DMS153 (cell line): ENCODE measurements around the gene KRI1.

Experiments
- DNase-seq: peaks from one replicate; lab custom pipeline; 2025; lab: John Stamatoyannopoulos, UW

The KRI1 gene

DNA sequence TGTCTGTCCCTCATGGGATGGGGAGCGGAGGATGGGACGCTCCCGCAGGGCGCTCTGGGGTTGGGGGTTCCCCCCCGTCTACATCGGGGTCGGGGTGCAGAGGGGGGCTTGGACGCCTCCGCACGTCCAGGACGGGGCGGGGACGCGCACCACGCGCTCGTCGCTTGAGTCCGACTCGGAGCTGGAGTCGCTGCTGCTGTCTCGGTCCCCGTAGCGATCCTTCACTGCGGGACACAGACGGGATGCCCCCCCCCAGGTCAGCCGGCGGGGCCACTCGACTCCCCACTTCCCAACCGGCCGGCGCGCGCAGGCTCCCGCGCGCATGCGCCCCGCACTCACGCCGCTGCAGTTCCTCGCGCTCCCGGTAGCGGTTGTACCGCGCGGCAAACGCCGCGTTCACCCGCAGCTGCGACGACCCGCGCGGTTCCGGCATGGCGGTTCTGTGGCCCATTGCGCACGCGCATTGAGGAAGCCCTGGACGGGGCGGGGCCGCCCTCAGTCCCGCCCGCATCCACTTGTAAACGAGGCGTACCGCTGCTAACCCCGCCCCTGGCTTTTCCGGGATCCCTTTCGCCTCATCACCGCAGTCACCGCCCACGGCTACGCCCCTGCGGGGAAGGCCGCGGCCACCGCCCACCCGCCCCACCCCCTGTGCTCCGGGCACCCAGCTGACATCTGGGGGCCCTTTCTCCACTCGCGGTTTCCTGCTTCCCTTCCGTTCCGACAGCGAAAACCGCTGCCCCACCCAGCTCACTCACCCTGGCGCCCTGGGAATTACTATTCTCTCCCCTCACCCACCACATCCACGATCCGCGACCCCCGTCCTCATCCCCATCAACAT lies at the start of gene KRI1:
Gene KRI1 (minus strand): TSS at position 444 of the 841 bp plus-strand sequence. CDS start 11 bp downstream, at position 433.
- DNase-seq: peak; percentile 92

- DNase-seq: no peak
Observed at GRCh38 chr19:10612499-10613119, 46.8 kb upstream of the KRI1 start.

GRCh38 chr19:10611907-10612306 lies 46.1 kb upstream of the KRI1 start:
- DNase-seq: no peak

DNA sequence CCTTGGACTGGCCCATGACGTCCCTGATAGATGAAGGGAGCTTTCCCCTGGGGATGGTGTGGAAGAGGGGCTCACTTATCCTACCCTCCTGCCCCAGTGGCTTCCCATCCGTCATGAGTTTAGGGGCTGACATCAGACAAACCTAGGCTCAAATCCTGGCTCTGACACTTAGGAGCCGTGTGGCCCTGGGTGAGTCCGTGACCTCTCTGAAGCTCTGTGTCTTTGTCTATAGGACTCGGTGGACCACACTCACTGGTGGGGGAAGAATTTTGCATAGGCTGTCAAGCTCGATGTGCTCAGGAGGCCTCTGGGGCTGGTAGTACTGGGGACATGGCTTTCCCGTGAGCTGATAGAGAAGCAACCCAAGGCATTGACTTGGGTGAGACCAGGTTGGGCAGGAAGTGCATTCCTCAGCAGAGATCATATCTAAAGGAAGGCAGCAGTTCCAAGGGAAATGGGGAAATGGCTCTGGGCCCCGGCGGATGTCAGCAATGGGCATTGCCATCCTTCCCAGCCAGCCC lies 38.7 kb upstream of the KRI1 start:
- DNase-seq: no peak

DNA sequence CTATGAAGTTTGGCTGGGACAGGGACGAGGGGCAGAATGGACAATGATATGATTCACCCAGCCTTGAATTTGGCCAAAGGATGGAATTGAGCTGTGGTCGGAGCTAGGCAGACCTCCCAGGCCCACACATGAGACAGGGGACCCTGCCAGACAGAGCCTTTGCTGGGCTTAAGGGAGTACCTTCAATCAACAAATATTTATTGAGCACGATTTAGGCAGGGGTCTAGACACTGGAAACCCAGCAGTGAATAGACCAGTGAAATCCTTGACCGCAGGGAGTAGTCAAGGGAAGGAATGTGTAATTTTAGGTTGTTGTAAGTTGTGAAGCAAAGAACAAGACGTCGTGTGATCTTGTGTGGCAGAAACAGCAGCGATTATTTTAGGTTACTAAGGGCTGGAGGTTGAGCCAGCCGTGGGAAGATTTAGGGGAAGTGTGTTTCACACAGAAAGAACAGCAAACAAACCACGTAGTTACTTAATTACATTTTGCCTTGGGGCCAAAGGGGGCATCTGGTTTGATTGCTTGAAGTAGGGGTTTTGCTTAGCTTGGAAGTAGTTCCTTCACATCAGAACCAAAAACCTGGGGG lies 38.2 kb upstream of the KRI1 start:
- no peak for DNase-seq

DNA sequence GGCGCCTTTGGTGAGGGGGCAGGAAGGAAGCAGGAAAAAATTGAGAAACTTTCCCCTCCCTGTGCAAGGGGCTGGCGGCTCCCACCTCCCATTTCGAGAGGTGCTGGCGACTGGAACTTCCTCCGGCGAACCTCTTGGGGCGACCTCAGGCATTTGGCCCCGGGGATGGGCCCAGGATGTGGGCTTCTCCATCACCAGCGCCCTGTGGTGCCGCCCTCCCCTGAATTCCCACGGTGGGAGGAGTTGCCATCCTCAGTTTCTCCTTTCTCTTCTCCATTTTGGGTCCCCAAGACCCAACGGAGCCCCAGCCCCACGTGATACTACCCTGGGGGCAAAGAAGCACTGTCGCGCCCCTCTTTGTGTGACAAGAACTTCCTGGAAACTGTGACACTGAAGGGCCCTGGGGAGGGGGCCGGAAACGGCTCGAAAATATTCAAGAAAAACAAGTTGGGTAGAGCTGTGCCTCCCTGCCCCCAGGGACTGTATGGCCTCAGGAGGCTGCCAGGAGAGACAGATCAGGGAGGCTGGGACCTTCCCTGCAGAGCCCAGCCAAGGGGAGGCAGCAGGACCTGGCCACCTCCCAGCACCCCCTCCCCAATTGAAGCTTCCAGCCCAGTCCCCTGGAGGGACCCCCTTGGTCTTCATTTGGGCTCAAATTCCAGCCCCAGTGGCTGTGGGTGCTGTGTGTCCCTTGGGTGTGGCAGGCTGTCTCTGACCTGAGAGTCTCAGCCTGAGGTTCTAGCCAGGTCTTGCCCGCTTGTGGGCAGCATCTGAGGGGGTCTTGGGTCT lies 37.5 kb upstream of the KRI1 start:
- no peak for DNase-seq

- peak; percentile 53 for DNase-seq
Observed at GRCh38 chr19:10602330-10603083, 36.7 kb upstream of the KRI1 start.

DNA sequence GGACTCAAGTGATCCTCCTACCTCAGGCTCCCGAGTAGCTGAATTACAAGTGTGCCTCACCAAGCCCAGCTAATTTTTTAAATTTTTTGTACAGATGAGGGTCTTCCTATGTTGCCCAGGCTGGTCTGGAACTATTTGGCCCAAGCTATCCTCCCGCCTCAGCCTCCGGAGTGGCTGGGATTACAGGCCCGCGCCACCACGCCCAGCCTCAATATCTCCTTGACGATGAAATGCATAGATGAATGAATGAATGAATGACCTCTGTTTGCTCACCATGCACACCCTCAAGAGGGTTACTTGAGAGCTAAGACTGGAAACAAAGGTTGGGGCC lies 36.2 kb upstream of the KRI1 start:
- DNase-seq: no peak

DNA sequence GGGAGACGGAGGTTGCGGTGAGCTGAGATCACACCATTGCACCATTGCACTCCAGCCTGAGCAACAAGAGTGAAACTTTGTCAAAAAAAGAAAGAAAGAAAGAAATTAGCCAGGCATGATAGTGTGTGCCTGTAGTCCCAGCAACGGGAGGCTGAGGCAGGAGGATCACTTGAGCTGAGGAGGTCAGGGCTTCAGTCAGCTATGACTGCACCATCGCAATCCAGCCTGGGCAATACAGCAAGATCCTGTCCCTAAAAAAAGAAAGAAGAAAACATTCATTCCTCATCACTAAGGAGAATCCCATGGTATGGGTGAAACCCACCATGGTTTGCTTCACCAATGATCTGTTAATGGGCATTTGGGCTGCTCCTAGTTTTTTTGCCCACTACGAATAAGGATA lies 34.3 kb upstream of the KRI1 start:
- DNase-seq: no peak

DNA sequence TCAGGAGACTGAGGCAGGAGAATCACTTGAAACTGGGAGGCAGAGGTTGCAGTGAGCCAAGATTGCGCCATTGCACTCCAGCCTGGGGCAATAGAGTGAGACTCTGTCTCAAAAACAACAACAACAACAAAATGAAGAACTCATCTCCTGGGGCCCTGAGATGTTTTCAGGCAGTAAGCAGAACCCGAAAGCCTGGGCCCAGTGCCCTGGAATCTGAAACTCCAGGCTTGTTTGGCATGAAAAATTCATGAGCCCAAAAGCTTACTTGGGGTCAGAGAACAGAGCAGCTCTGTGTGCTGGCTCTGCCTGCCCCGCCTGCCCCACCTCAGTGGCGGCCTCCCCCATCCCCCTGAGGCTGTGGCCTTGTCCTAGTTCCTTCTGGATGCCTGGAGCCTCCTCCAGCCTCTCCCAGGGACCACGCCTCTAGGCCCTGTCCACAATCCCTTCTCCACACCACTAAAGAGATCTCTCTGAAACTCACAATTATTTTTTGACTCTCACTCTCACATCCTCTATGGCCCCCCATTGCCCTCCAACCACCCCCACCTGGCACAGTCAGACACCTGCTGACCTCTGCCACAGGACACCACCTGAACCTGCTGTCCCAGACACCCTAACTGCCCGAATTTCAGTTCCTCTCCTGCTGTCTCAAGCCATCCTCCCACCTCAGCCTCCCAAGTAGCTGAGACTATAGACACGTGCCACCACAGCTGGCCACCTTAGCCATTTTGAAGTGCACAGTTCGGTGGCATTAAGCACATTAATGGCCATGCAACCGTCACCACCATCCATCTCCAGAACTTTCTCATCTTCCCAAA lies 28.2 kb upstream of the KRI1 start:
- no peak for DNase-seq

DNA sequence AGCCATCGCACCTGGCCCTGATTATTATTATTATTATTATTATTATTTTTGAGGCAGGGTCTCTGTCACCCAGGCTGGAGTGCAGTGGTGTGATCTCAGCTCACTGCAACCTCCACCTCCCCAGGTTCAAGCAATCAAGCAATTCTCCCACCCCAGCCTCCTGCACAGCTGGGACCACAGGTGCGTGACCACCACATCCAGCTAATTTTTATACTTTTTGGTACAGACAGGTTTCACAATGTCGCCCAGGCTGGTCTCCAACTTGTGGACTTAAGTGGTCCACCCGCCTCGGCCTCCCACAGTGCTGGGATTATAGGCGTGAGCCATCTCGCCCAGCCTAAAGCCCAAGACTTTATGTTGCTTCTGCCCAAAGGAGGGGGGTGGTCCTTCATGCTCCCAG lies 27.3 kb upstream of the KRI1 start:
- no peak for DNase-seq

DNA sequence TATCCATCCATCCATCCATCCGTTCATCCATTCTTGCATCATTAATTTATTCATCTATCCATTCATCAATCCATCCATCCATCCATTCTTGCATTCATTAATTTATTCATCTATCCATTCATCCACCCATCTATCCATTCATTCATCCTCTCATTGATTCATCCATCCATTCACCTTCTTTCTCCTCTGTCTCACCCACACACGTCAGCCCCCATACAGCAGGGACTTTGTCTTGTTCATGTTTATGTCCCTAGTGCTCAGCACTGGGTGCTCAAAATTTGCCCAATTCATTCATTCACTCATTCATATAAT lies 22.0 kb upstream of the KRI1 start:
- no peak for DNase-seq

DNA sequence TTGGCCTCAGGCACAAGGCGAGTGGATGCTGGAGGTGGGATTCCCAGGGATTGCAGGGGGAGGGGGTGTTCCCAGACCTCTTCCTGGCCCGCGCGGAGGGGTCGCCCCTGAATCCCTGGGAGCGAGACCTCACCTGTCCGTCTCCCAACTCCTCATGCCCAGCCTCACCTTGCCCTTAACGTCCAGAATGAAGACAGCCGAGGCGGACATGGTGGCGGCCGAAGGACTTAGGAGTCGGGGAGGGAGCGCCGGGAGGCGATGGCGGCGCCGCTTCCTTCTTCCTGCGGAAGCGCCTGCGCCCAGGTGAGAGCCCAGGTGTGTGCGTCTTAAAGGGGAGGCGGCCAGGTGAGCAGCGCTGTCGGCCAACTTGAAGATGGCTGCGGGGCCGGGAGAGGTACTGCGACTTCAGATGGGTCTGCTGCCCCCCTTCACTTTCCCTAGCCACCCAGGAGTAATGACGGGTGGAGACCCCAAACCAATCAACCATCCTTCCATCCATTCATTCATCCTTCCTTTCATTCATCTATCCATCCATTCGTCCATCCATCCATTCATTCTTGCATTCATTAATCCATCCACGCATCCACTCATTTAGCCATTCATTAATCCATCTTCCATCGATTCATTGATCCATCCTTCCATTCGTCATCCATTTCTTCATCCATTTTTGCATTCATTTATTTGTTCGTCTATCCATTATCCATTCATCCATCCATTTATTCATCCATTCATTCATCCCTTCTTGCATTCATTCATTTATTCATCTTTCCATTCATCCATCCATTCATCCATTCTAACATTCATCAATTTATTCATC lies 21.4 kb upstream of the KRI1 start, which contains the start of gene AP1M2:
Gene AP1M2 (minus strand): TSS at position 291 of the 817 bp plus-strand sequence. CDS start 81 bp downstream, at position 210.
- DNase-seq: peak; percentile 58

DNA sequence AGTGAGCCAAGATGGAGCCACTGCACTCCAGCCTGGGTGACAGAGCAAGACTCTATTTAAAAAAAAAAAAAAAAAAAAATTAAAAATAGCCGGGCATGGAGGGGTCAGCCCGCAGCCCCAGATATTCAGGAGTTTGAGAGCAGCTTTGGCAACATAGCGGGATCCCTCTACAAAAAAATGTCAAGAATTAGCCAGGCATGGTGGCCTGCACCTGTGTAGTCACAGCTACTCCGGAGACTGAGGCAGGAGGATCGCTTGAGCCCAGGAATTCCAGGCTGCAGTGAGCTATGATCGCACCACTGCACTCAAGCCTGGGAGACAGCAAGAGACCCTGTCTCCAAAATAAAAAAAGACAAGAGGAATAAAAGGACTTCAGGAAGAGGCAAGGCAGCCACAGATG lies 20.6 kb upstream of the KRI1 start:
- no peak for DNase-seq

DNA sequence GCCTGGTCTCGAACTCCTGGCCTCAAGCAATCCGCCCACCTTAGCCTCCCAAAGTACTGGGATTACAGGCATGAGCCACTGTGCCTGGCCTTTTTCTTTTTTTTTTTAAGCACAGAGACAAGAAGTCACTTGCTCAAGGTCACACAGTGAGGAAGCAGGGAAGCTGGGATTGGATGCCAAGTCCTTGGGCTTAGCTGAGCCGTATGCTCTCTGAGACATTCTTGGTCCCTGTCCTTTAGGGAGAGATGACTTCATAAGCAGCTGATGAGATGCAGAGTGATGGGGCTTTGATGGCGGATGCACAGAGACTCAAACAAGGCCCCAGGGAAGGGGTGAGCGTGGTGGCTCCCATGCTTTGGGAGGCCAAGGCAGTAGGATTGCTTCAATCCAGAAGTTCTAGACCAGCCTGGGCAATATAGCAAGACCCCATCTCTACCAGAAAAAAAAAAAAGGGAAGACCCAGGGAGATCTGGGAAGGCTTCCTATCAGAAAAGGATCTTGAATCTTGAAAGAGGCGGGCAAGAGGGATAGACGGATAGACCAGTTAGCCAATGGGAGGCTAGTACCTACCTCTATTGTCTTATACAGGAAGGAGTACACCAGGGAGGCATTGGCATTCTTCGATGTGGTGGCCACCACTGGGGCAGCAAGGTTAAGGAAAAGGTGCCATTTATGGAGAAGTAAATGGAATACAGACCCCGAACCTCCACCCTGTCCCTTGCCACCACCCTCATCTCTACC lies 17.4 kb upstream of the KRI1 start:
- no peak for DNase-seq

GRCh38 chr19:10582091-10582490 lies 16.3 kb upstream of the KRI1 start:
- DNase-seq: no peak

GRCh38 chr19:10580979-10581631 lies 15.3 kb upstream of the KRI1 start:
- peak; percentile 49 for DNase-seq

DNA sequence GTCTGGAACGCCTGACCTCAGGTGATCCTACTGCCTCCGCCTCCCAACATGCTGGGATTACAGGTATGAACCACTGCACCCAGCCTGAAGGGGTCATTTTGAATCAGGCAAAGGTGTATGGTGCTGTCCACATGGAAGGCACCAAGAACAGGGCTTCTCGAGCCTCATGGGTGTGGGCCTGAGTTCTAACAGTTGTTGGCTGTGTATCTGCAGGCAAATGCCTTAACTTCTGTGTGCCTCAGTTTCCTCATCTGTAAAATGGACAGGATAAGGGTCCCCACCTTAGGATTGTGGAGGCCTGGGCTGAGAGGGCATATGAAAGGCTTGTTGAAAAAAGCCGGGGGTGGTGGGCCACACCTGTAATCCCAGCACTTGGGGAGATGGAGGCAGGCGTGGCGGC lies 12.1 kb upstream of the KRI1 start:
- no peak for DNase-seq
